H9 (cell line): Measurements from ENCODE around the gene DLG5. TPM values are rescaled to one million over a fixed set of nuclear protein-coding genes. Genes with fewer than 3 reads are reported as not detected.

Experiments used
- DNase-seq: peaks from one replicate; pipeline ENCODE4 v3.0.0-alpha.2; 2017
- H2AFZ ChIP-seq: one replicate; pipeline ENCODE4 v1.6.1; 2013; ENCODE audit warnings: mild to moderate bottlenecking, low read length, control low read depth, moderate library complexity
- H2AK5ac ChIP-seq: 2 replicates; pipeline ENCODE4 v1.6.1; 2013; ENCODE audit warnings: low read length, control low read depth, mixed read lengths; ENCODE audit not compliant: insufficient read length
- H2BK120ac ChIP-seq: one replicate; pipeline ENCODE4 v1.6.1; 2013; ENCODE audit warnings: low read depth, mild to moderate bottlenecking, low read length, control low read depth, inconsistent platforms; ENCODE audit not compliant: poor library complexity, severe bottlenecking
- H2BK12ac ChIP-seq: 2 replicates; pipeline ENCODE4 v1.6.1; 2013; ENCODE audit warnings: low read length, control low read depth, mixed read lengths, low read depth; ENCODE audit not compliant: insufficient read length
- H2BK15ac ChIP-seq: 2 replicates; pipeline ENCODE4 v1.6.1; 2013; ENCODE audit warnings: low read depth, low read length, control low read depth
- H2BK20ac ChIP-seq: one replicate; pipeline ENCODE4 v1.6.1; 2013; ENCODE audit warnings: low read depth, mild to moderate bottlenecking, low read length, control low read depth, inconsistent platforms; ENCODE audit not compliant: poor library complexity, severe bottlenecking
- H2BK5ac ChIP-seq: 2 replicates; pipeline ENCODE4 v1.6.1; 2013; ENCODE audit warnings: low read length, control low read depth, mixed read lengths; ENCODE audit not compliant: insufficient read length
- H3K14ac ChIP-seq: 2 replicates; pipeline ENCODE4 v1.6.1; 2013; ENCODE audit warnings: low read length, control low read depth; ENCODE audit not compliant: insufficient read depth
- H3K18ac ChIP-seq: 2 replicates; pipeline ENCODE4 v1.6.1; 2013; ENCODE audit warnings: low read depth, mild to moderate bottlenecking, mixed read lengths, low read length, control low read depth; ENCODE audit not compliant: insufficient read length
- H3K23ac ChIP-seq: 2 replicates; pipeline ENCODE4 v1.6.1; 2013; ENCODE audit warnings: low read length, control low read depth, mixed read lengths, low read depth; ENCODE audit not compliant: insufficient read length
- H3K23me2 ChIP-seq: 2 replicates; pipeline ENCODE4 v1.6.1; 2013; ENCODE audit warnings: low read depth, mild to moderate bottlenecking, mixed read lengths, low read length, control low read depth; ENCODE audit not compliant: insufficient read length, poor library complexity, severe bottlenecking
- H3K27ac ChIP-seq: 2 replicates; pipeline ENCODE4 v1.5.1; 2013; ENCODE audit warnings: low read length, control low read depth, mixed read lengths, low read depth; ENCODE audit not compliant: insufficient read length
- H3K27me3 ChIP-seq: 2 replicates; pipeline ENCODE4 v1.6.1; 2013; ENCODE audit warnings: low read length, control low read depth, inconsistent platforms; ENCODE audit not compliant: insufficient read depth
- H3K4ac ChIP-seq: 2 replicates; pipeline ENCODE4 v1.6.1; 2013; ENCODE audit warnings: low read depth, mild to moderate bottlenecking, control low read depth, inconsistent platforms, low read length, moderate library complexity
- H3K4me1 ChIP-seq: 2 replicates; pipeline ENCODE4 v1.6.1; 2013; ENCODE audit warnings: low read length, control low read depth, inconsistent platforms; ENCODE audit not compliant: insufficient read depth
- H3K4me2 ChIP-seq: 2 replicates; pipeline ENCODE4 v1.6.1; 2013; ENCODE audit warnings: low read length, control low read depth, mixed read lengths; ENCODE audit not compliant: insufficient read length, insufficient read depth
- H3K56ac ChIP-seq: 2 replicates; pipeline ENCODE4 v1.6.1; 2013; ENCODE audit warnings: low read depth, mild to moderate bottlenecking, mixed read lengths, low read length, control low read depth; ENCODE audit not compliant: insufficient read length
- H3K79me1 ChIP-seq: 2 replicates; pipeline ENCODE4 v1.6.1; 2013; ENCODE audit warnings: low read depth, mild to moderate bottlenecking, moderate library complexity, low read length, control low read depth, inconsistent platforms; ENCODE audit not compliant: insufficient read depth, poor library complexity, severe bottlenecking
- H3K79me2 ChIP-seq: 2 replicates; pipeline ENCODE4 v1.6.1; 2013; ENCODE audit warnings: low read length, control low read depth, inconsistent platforms; ENCODE audit not compliant: insufficient read depth
- H3K9ac ChIP-seq: 2 replicates; pipeline ENCODE4 v1.6.1; 2013; ENCODE audit warnings: low read length, control low read depth, mixed read lengths; ENCODE audit not compliant: insufficient read length; ENCODE audit errors: extremely low read depth
- H3K9me3 ChIP-seq: one replicate; pipeline ENCODE4 v1.6.1; 2013; ENCODE audit warnings: low read depth, low read length, inconsistent platforms; ENCODE audit not compliant: control insufficient read depth
- H3T11ph ChIP-seq: one replicate; pipeline ENCODE4 v1.6.1; 2013; ENCODE audit warnings: mild to moderate bottlenecking, low read length, control low read depth, inconsistent platforms
- H4K20me1 ChIP-seq: one replicate; pipeline ENCODE4 v1.6.1; 2013; ENCODE audit not compliant: control insufficient read depth, insufficient read length, insufficient read depth
- H4K5ac ChIP-seq: 2 replicates; pipeline ENCODE4 v1.6.1; 2013; ENCODE audit warnings: low read depth, mild to moderate bottlenecking, mixed read lengths, low read length, control low read depth; ENCODE audit not compliant: insufficient read length
- H4K8ac ChIP-seq: replicated peaks from 2 replicates; pipeline ENCODE4 v1.6.1; 2013; ENCODE audit warnings: low read length, control low read depth, mixed read lengths, low read depth; ENCODE audit not compliant: insufficient read length
- H4K91ac ChIP-seq: 2 replicates; pipeline ENCODE4 v1.6.1; 2013; ENCODE audit warnings: low read depth, mild to moderate bottlenecking, moderate library complexity, mixed read lengths, low read length, control low read depth; ENCODE audit not compliant: insufficient read length
- H3K27ac Mint-ChIP-seq, 3 experiments: 2 replicates in 2 of 3; 3 replicates in 1 of 3; pipeline ENCODE4 v1.8.0; 2020 to 2021; ENCODE audit warnings: mixed read lengths in 3 of 3, mild to moderate bottlenecking in 1 of 3, moderate library complexity in 1 of 3
- H3K27me3 Mint-ChIP-seq: 2 replicates; pipeline ENCODE4 v1.8.0; 2021; ENCODE audit warnings: low read depth, mild to moderate bottlenecking, moderate library complexity, mixed read lengths
- H3K36me3 Mint-ChIP-seq, 3 experiments: 2 replicates in 2 of 3; 3 replicates in 1 of 3; pipeline ENCODE4 v1.8.0; 2020 to 2021; ENCODE audit warnings: low read depth in 3 of 3, mixed read lengths in 3 of 3; ENCODE audit not compliant: insufficient read depth in 1 of 3
- H3K4me1 Mint-ChIP-seq, 2 experiments: 2 replicates each; pipeline ENCODE4 v1.8.0; 2020; ENCODE audit warnings: mixed read lengths in 2 of 2
- H3K4me3 Mint-ChIP-seq, 2 experiments: 2 replicates in 1 of 2; 3 replicates in 1 of 2; pipeline ENCODE4 v1.8.0; 2020 to 2021; ENCODE audit warnings: mild to moderate bottlenecking in 2 of 2, mixed read lengths in 2 of 2, moderate library complexity in 1 of 2
- H3K9me3 Mint-ChIP-seq, 2 experiments: 2 replicates in 1 of 2; 3 replicates in 1 of 2; pipeline ENCODE4 v1.8.0; 2020; ENCODE audit warnings: mild to moderate bottlenecking in 2 of 2, mixed read lengths in 2 of 2, moderate library complexity in 1 of 2
- CTCF ChIP-seq: fragments of 200-600 bp; sonication (generic); conservative IDR thresholded peaks from 3 replicates; pipeline ENCODE4 v1.8.0; 2021; ENCODE audit warnings: antibody characterized with exemption, mild to moderate bottlenecking
- WGBS: extraction: QIAGEN DNeasy Blood & Tissue Kit; methylation state at CpG from one replicate; pipeline ENCODE4 v1.1.7; 2013; ENCODE audit warnings: missing lambda C conversion rate, low lambda C conversion rate, mixed read lengths; ENCODE audit not compliant: insufficient read length; ENCODE audit errors: extremely low coverage; 5-methylcytosine and 5-hydroxymethylcytosine counted together
- total RNA-seq: library from RNA; stranded (reverse); gene quantifications from 2 replicates; pipeline ENCODE4 v1.2.1, GENCODE V29; 2021

Gene DLG5
- total RNA-seq, 1 experiment from 2014 or later = 67.4 TPM

GRCh38 chr10:77853256-77853655, 73.3 kb downstream of the DLG5 start:
- H3K9me3 Mint-ChIP-seq = peaks cover 0 to 2% of the 10 kb centered on the region in 2 experiments; a peak in 1 of 5 replicates
- Histone ChIP-seq H3K9ac (no peak overlapping the region), H4K91ac (no peak overlapping the region), H3K18ac (no peak overlapping the region), H3K79me2 (no peaks in the 10 kb centered on the region; the same call in 1 of the 2 replicates), H2AK5ac (no peak overlapping the region), H3K23ac (no peak overlapping the region), H3K4me2 (no peak overlapping the region), H2BK120ac (no peak overlapping the region), H3K4ac (no peak overlapping the region), H2BK12ac (no peak overlapping the region), H2BK5ac (no peak overlapping the region), H3K27ac (no peak overlapping the region), H2AFZ (no peak overlapping the region), H4K5ac (no peak overlapping the region), H3K27me3 (no peaks in the 10 kb centered on the region), H3K4me1 (peaks cover 7% of the 10 kb centered on the region), H3K9me3 (no peaks in the 10 kb centered on the region), H2BK20ac (no peak overlapping the region), H2BK15ac (no peak overlapping the region), H3K23me2 (no peaks in the 10 kb centered on the region), H4K8ac (no peak overlapping the region), H3K79me1 (no peaks in the 10 kb centered on the region), H3K56ac (no peak overlapping the region), H3K14ac (no peak overlapping the region), H3T11ph (no peak overlapping the region), H4K20me1 (no peaks in the 10 kb centered on the region)
- peaks cover 26 to 53% (median 29%) of the 10 kb centered on the region in 3 experiments for H3K36me3 Mint-ChIP-seq
- DNase-seq = no peak
- H3K27ac Mint-ChIP-seq = no peak overlapping the region; a peak in 1 of 7 replicates
- no peaks in the 10 kb centered on the region for H3K27me3 Mint-ChIP-seq
- peaks cover 40 to 48% of the 10 kb centered on the region in 2 experiments for H3K4me1 Mint-ChIP-seq
- H3K4me3 Mint-ChIP-seq = no peak overlapping the region
- no peak for TF ChIP-seq CTCF
- no CpG with 5 or more reads among the region's 16 CpGs for WGBS
